AG10803 (cell line): Measurements from ENCODE around the gene FAM53A.

ENCODE experiments used
- DNase-seq: peaks from one replicate; pipeline ENCODE4 v3.0.0; 2010; ENCODE audit warnings: low read depth
- H3K4me3 ChIP-seq: 2 replicates; pipeline ENCODE4 v1.5.1; 2011; ENCODE audit warnings: mild to moderate bottlenecking, low read length, control low read depth
- TF ChIP-seq, protein P1 (sequence below): conservative IDR thresholded peaks from 2 replicates; pipeline ENCODE4 v1.5.1; 2011; ENCODE audit warnings: mild to moderate bottlenecking, low read length, control low read depth, inconsistent platforms

The FAM53A gene

DNA sequence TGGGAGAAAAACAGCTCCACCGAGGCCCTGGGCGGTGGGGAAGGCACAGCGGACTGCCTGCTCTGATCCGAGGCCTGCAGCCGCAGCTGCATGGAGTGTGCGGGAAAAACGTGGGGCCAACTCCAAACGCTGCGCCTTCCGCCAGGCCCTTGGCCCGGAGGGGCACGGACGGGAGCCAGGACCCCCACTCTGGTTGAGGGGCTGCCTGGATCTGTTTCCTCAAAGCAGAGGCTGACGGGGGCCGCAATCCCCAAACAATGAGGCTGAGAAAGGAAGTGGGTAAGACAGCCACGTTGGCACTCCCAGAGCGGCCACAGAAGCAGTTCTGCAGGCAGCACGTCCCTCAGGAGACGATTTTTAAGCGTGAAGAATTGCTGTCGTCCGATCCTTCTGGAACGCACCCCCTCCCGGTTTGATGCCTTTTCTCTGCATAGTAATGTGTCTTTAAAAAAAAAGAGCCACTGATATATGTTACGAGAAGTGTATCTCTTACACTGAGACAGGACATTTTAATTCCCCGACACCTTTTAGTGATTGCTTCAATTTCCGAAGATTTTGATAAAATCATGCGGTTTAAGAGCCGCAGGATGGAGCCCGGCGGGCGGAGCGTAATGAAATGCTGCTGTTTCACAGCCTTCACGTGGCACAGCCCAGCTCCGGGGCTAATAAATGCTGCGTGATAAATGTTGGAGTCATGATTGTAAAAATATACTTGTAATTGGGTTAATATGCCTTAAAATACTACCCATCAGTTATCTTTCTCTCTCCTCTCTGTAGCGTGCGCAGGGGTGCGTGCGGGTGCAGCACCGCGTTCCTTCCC is 85.7 kb downstream of the FAM53A start:
- TF ChIP-seq, protein P1, sequence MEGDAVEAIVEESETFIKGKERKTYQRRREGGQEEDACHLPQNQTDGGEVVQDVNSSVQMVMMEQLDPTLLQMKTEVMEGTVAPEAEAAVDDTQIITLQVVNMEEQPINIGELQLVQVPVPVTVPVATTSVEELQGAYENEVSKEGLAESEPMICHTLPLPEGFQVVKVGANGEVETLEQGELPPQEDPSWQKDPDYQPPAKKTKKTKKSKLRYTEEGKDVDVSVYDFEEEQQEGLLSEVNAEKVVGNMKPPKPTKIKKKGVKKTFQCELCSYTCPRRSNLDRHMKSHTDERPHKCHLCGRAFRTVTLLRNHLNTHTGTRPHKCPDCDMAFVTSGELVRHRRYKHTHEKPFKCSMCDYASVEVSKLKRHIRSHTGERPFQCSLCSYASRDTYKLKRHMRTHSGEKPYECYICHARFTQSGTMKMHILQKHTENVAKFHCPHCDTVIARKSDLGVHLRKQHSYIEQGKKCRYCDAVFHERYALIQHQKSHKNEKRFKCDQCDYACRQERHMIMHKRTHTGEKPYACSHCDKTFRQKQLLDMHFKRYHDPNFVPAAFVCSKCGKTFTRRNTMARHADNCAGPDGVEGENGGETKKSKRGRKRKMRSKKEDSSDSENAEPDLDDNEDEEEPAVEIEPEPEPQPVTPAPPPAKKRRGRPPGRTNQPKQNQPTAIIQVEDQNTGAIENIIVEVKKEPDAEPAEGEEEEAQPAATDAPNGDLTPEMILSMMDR, result no peak
- H3K4me3 ChIP-seq, result no peak overlapping the region

DNA sequence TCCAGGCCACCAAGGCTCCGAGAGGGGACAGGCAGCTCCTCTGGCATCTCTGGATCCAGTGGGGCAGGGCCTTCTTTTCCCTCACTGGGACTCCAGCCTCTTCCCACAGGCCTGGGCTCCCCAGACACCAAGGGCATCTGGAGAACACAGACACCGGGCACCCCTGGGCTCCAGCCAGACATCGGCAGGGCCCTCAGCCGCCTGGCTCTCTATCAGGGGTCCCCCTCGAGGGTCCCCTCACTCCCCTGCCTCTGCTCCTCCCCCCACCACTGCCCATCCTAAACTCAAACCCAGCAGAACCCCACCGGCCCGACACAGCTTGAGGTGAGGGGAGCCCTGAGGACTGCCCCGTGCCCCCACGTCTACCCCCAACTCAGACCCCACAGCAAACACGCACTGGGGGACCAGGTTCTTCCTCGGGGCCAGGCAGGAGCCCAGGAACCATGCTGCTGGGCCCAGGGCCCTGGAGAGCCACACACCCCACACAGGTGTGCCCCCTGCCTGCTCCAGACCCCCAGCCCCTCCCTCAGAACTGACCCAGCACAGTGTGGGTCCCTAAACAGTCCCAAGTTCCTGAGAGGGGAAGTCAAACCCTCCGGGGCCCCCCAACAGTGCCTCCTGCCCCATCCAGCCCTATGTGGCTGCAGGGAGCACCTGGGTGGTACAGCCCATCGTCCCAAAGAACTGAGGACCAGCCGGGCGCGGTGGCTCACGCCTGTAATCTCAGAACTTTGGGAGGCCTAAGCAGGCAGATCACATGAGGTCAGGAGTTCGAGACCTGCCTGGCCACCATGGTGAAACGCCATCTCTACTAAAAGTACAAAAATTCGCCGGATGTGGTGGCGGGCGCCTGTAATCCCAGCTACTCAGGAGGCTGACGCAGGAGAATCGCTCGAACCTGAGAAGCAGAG is 86.8 kb downstream of the FAM53A start:
- DNase-seq, result no peak
- TF ChIP-seq, protein P1, result no peak

More for the DNA sequence above, 85.7 kb downstream of the FAM53A start:
- no peak for DNase-seq

GRCh38 chr4:1596393-1596792 is 87.7 kb downstream of the FAM53A start:
- no peak overlapping the region for H3K4me3 ChIP-seq
- DNase-seq, result no peak

More for the DNA sequence above, 86.8 kb downstream of the FAM53A start:
- H3K4me3 ChIP-seq, result no peak overlapping the region

DNA sequence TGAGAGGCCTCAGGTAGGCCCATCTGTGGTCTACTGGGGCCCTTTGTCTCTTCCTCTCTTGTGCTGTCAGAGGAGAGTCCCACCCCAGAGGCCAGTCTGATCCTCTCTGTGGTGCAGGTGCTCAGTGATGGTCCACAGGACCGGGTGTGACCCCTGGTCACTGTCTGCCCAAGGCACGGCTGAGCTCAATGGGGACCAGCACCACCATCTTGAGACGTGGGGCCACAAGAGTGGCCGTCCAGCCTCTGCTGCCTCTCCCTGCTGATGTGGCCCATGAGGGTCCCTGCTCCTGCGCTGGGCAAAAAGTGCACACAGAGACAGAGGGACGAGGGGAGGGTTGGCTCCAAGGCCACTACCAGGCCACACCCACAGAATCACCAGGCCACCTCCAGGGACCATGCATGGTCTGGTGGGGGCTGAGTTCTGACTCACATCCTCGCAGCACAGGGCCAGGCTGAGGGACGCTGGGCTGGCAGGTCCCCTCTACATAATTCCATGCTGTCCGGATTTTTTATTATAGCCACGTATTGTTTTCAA is 88.3 kb downstream of the FAM53A start:
- no peak overlapping the region for H3K4me3 ChIP-seq
- DNase-seq, result no peak
- TF ChIP-seq, protein P1, result no peak

More at GRCh38 chr4:1596393-1596792, 87.7 kb downstream of the FAM53A start:
- TF ChIP-seq, protein P1, result no peak

DNA sequence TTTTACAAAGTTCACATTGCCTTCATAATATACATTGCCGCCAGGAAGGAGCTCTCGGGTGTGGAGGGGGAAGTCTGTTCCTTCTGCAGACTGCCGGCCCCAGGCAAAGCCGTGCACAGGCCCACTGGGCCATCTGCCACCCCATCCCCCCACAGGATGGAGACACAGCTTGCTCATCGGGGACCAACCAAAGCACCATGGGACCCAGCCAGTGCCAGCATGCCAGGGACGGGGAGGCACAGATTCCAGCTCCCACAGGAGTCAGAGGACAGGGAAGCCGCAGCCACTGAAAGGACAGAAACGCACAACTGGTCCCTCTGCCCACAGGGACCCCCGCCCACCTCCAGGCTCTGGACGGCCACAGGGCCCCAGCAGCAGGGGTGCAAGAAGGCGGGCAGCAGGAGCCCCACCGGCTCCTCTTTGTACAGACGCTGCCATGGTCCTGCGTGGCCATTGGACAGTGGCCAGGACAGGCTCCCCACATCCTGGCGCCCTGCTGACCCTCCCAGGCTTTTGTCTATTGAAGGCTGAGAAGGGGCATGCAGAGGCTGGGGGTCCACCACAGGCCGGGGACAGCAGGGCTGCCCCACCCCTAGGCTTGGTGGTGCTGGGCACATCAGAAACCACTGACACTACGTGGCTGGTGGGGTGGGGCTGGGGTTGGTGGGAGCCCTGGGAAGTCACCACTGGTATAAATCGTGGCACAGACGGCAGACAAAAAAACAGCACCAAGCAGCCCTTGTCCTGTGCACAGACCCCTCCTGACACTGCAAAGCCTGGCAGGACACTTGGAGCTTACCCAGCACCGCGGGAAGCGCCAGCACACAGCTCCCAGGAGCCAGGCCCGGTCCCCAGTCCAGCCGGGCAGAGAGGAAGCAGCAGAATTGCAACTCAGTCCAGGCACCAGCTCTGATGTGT is 89.0 kb downstream of the FAM53A start:
- DNase-seq, result no peak
- TF ChIP-seq, protein P1, result no peak
- H3K4me3 ChIP-seq, result no peak overlapping the region

GRCh38 chr4:1593881-1594345 is 90.2 kb downstream of the FAM53A start:
- TF ChIP-seq, protein P1, result no peak
- H3K4me3 ChIP-seq, result no peak overlapping the region
- no peak for DNase-seq
